ENCODE measurements around the gene GAP43.
A peak's percentile ranks its signal among the peaks of the same experiment; 100 is the strongest.

Gene GAP43

GRCh38 chr3:115615001-115615814 lies 8.1 kb upstream of the GAP43 start:
- H3K9me3 ChIP-seq (ENCODE audit: insufficient read depth, low read length) = no peaks in the 10 kb centered on the region
- no peak overlapping the region for H2AFZ ChIP-seq (ENCODE audit: low read depth, low read length)
- no peaks in the 10 kb centered on the region for H3K79me2 ChIP-seq (ENCODE audit: low read length)
- H3K27ac ChIP-seq (ENCODE audit: low read length) = peak overlapping the region; percentile 81
- no peaks in the 10 kb centered on the region for H3K27me3 ChIP-seq (ENCODE audit: low read depth, low read length)
- H3K4me2 ChIP-seq (ENCODE audit: low read length) = no peak overlapping the region
- no peak overlapping the region for H3K9ac ChIP-seq (ENCODE audit: low read length)
- H3K4me3 ChIP-seq (ENCODE audit: low read length) = no peak overlapping the region
- no peaks in the 10 kb centered on the region for H3K36me3 ChIP-seq (replicated peaks; ENCODE audit: low read depth, low read length)
- TF ChIP-seq CTCF (IDR thresholded peaks at IDR 0.05; ENCODE audit: low read depth, low read length) (no peak), EZH2phosphoT487 (IDR thresholded peaks at IDR 0.05; ENCODE audit: low read depth) (no peak)
- peaks cover 28% of the 10 kb centered on the region for H3K4me1 ChIP-seq (ENCODE audit: low read length)
- no peaks in the 10 kb centered on the region for H4K20me1 ChIP-seq (ENCODE audit: insufficient read depth, low read length)

DNA sequence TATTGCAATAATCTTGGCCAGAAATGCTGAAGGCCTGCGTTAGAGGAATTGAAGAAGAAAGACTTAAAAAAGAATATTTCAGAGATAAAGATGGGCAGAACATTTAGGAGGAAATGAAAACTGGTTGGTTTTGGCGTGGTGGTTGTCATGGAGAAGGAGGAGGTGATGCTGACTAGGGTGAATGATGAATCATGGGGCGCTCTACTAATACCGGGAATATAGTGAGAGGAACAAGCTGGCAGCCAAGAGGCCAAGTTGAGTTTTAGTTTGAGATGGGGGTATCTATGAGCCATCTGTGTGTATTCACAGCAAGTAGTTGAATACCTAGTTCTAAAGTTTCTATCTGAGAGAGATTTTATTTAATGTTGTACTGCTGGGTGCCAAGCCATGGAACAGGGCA lies 6.8 kb upstream of the GAP43 start:
- Histone ChIP-seq H2AFZ (ENCODE audit: low read depth, low read length) (peak overlapping the region; percentile 44; the same call in 1 of the 2 replicates), H3K4me2 (ENCODE audit: low read length) (peak overlapping the region; percentile 68), H3K9me3 (ENCODE audit: insufficient read depth, low read length) (no peaks in the 10 kb centered on the region), H3K27ac (ENCODE audit: low read length) (peak overlapping the region; percentile 81), H4K20me1 (ENCODE audit: insufficient read depth, low read length) (no peaks in the 10 kb centered on the region), H3K27me3 (ENCODE audit: low read depth, low read length) (no peaks in the 10 kb centered on the region), H3K9ac (ENCODE audit: low read length) (peak overlapping the region; percentile 37; the same call in 1 of the 2 replicates), H3K36me3 (replicated peaks; ENCODE audit: low read depth, low read length) (no peaks in the 10 kb centered on the region), H3K4me1 (ENCODE audit: low read length) (peaks cover 34% of the 10 kb centered on the region), H3K79me2 (ENCODE audit: low read length) (no peaks in the 10 kb centered on the region), H3K4me3 (ENCODE audit: low read length) (peak overlapping the region; percentile 28)
- TF ChIP-seq EZH2phosphoT487 (IDR thresholded peaks at IDR 0.05; ENCODE audit: low read depth) = no peak
- TF ChIP-seq CTCF (IDR thresholded peaks at IDR 0.05; ENCODE audit: low read depth, low read length) = no peak

DNA sequence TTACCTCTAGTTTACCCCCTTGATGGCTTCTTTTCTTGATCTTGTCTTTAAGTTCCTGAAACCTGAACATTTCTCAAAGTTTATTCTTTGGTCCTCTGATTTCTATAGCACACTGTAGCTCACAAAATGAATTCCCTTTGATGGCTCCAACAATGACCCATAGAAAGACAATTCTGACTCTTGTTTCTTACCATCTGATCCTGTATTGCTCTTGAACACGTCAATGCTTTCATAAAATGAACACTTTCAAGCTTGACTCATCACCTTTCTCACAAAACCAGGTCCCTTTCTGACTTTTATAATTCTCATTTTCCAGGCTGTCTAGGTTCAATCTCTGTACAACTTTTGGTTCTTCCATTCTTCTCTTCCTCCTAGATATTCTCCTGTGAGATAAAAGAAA lies 5.7 kb upstream of the GAP43 start:
- no peaks in the 10 kb centered on the region for H3K27me3 ChIP-seq (ENCODE audit: low read depth, low read length)
- H2AFZ ChIP-seq (ENCODE audit: low read depth, low read length) = peak overlapping the region; percentile 51; the same call in 1 of the 2 replicates
- TF ChIP-seq CTCF (IDR thresholded peaks at IDR 0.05; ENCODE audit: low read depth, low read length) (no peak), EZH2phosphoT487 (IDR thresholded peaks at IDR 0.05; ENCODE audit: low read depth) (no peak)
- H3K27ac ChIP-seq (ENCODE audit: low read length) = peak overlapping the region; percentile 12
- no peak overlapping the region for H3K9ac ChIP-seq (ENCODE audit: low read length)
- H4K20me1 ChIP-seq (ENCODE audit: insufficient read depth, low read length) = no peaks in the 10 kb centered on the region
- no peaks in the 10 kb centered on the region for H3K79me2 ChIP-seq (ENCODE audit: low read length)
- no peaks in the 10 kb centered on the region for H3K9me3 ChIP-seq (ENCODE audit: insufficient read depth, low read length)
- no peaks in the 10 kb centered on the region for H3K36me3 ChIP-seq (replicated peaks; ENCODE audit: low read depth, low read length)
- peaks cover 35% of the 10 kb centered on the region for H3K4me1 ChIP-seq (ENCODE audit: low read length)
- peak overlapping the region; percentile 68; the same call in 1 of the 2 replicates for H3K4me2 ChIP-seq (ENCODE audit: low read length)
- no peak overlapping the region for H3K4me3 ChIP-seq (ENCODE audit: low read length)

DNA sequence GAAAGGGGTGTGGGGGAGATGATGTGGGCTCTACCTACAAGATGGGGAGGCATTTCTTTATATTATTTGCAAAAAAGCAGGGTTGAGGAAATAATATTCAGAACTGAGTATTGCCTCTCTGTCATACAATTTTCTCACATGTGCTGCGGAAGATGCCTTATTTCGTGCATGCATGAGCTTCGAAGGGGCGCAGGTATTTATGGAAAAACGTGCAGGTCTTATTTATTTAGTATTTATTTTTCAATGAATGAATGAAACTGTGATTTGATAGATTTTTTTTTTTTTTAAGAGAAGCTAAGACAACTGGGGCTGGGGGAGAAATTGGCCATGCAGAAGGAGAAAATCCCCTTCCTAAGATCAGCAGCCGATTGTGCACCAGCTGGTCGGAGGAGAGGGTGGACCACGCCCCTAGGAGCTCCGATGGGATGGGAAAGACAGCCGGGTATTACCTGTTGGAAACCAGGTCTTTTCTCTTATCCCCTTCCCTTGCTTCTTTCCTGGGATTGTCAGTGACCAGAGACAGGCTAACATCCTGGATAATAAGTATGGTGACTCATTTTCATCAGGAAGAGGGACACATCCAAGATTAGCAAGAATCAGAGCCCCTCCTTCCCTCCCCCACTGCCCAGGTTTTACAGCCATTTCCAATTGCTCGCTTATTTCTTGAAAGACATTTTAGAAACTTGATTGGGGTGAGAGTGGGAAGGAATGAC lies 875 bp downstream of the GAP43 start:
- no peaks in the 10 kb centered on the region for H3K9me3 ChIP-seq (ENCODE audit: insufficient read depth, low read length)
- peaks cover 13% of the 10 kb centered on the region for H3K27me3 ChIP-seq (ENCODE audit: low read depth, low read length)
- H3K9ac ChIP-seq (ENCODE audit: low read length) = peak overlapping the region; percentile 53
- peak overlapping the region; percentile 75 for H3K4me3 ChIP-seq (ENCODE audit: low read length)
- H3K27ac ChIP-seq (ENCODE audit: low read length) = no peak overlapping the region
- peaks cover 38% of the 10 kb centered on the region for H3K4me1 ChIP-seq (ENCODE audit: low read length)
- H2AFZ ChIP-seq (ENCODE audit: low read depth, low read length) = no peak overlapping the region
- peak overlapping the region; percentile 87 for H3K4me2 ChIP-seq (ENCODE audit: low read length)
- H4K20me1 ChIP-seq (ENCODE audit: insufficient read depth, low read length) = no peaks in the 10 kb centered on the region
- no peaks in the 10 kb centered on the region for H3K79me2 ChIP-seq (ENCODE audit: low read length)
- no peaks in the 10 kb centered on the region for H3K36me3 ChIP-seq (replicated peaks; ENCODE audit: low read depth, low read length)
- TF ChIP-seq EZH2phosphoT487 (IDR thresholded peaks at IDR 0.05; ENCODE audit: low read depth) (no peak), CTCF (IDR thresholded peaks at IDR 0.05; ENCODE audit: low read depth, low read length) (no peak)

Data from OCI-LY3 (cell line).